Urinary bladder (tissue), 4 donors: ENCODE data around the gene PNMA8C. TPM values are rescaled to one million over a fixed set of nuclear protein-coding genes. Genes with fewer than 3 reads are reported as not detected.
"Not testable (repeated sequence)": the region's sequence is repeated elsewhere in the genome, so short reads cannot be mapped to it uniquely, and the experiment has no call there.

Experiments used
- DNase-seq: peaks from one replicate; pipeline ENCODE4 v3.0.0-alpha.2; 2015; ENCODE audit errors: extremely low spot score
- H3K27ac ChIP-seq: one replicate; pipeline ENCODE4 v1.5.1; 2013; ENCODE audit warnings: low read depth, mild to moderate bottlenecking, moderate library complexity
- H3K36me3 ChIP-seq: one replicate; pipeline ENCODE4 v1.6.1; 2013; ENCODE audit warnings: mild to moderate bottlenecking, moderate library complexity; ENCODE audit not compliant: insufficient read depth
- H3K4me1 ChIP-seq: one replicate; pipeline ENCODE4 v1.6.1; 2013; ENCODE audit warnings: mild to moderate bottlenecking, moderate library complexity; ENCODE audit not compliant: insufficient read depth
- H3K4me3 ChIP-seq: one replicate; pipeline ENCODE4 v1.5.1; 2013; ENCODE audit warnings: low read depth, low read length
- WGBS: extraction: QIAGEN DNeasy Blood & Tissue Kit; methylation state at CpG from one replicate; pipeline ENCODE4 v1.1.7; 2013; 5-methylcytosine and 5-hydroxymethylcytosine counted together
- polyA plus RNA-seq: library from polyadenylated mRNA; stranded (reverse); fragments of 200-250 nt; gene quantifications from one replicate; pipeline ENCODE4 v1.2.3, GENCODE V29; 2013
- total RNA-seq: library from RNA; depleted of rRNA; stranded (reverse); fragments of >200 nt; gene quantifications from one replicate; pipeline ENCODE4 v1.2.3, GENCODE V29; 2014
- donor health status: healthy with polysubstance abuse.
- donor health status: healthy.

PNMA8C gene
- total and polyA plus RNA-seq, 2 donors: 0.68 to 1.6 TPM

- WGBS: 60% methylated on average over 7 of the region's 7 CpGs
- not testable (repeated sequence) for H3K4me3 ChIP-seq
Observed at GRCh38 chr19:46433470-46433869, 4.7 kb upstream of the PNMA8C start.

GRCh38 chr19:46431824-46432223 is 3.1 kb upstream of the PNMA8C start:
- no peak for DNase-seq
- no peaks in the 10 kb centered on the region for H3K36me3 ChIP-seq
- no peak overlapping the region for H3K4me3 ChIP-seq
- no peaks in the 10 kb centered on the region for H3K4me1 ChIP-seq
- 63% methylated on average over 10 of the region's 10 CpGs for WGBS
- H3K27ac ChIP-seq: no peak overlapping the region

More at GRCh38 chr19:46433470-46433869, 4.7 kb upstream of the PNMA8C start:
- H3K4me1 ChIP-seq, H3K36me3 ChIP-seq, H3K27ac ChIP-seq, DNase-seq: not testable (repeated sequence)

GRCh38 chr19:46429999-46430398 is 1.3 kb upstream of the PNMA8C start:
- Histone ChIP-seq H3K36me3 (no peaks in the 10 kb centered on the region), H3K4me1 (no peaks in the 10 kb centered on the region), H3K4me3 (no peak overlapping the region), H3K27ac (no peak overlapping the region)
- WGBS: 82% methylated on average over 4 of the region's 4 CpGs
- DNase-seq: no peak

- WGBS: 86% methylated on average over 17 of the region's 17 CpGs
- Histone ChIP-seq H3K4me3 (no peak overlapping the region), H3K27ac (no peak overlapping the region), H3K4me1 (no peaks in the 10 kb centered on the region), H3K36me3 (no peaks in the 10 kb centered on the region)
- DNase-seq: no peak
Observed at GRCh38 chr19:46427518-46428045, 1.2 kb downstream of the PNMA8C start.

- 2% methylated on average over 32 of the region's 32 CpGs for WGBS
- Histone ChIP-seq H3K4me1 (no peaks in the 10 kb centered on the region), H3K4me3 (peak overlapping the region; percentile 34), H3K36me3 (no peaks in the 10 kb centered on the region), H3K27ac (no peak overlapping the region)
- DNase-seq: no peak
Observed at GRCh38 chr19:46426506-46427162, 2.1 kb downstream of the PNMA8C start.

GRCh38 chr19:46426035-46426505 is 2.7 kb downstream of the PNMA8C start:
- 3% methylated on average over 10 of the region's 10 CpGs for WGBS
- Histone ChIP-seq H3K4me1 (no peaks in the 10 kb centered on the region), H3K4me3 (peak overlapping the region; percentile 34), H3K36me3 (no peaks in the 10 kb centered on the region), H3K27ac (no peak overlapping the region)
- DNase-seq: no peak

GRCh38 chr19:46423188-46423587 is 5.5 kb downstream of the PNMA8C start:
- Histone ChIP-seq H3K4me1 (no peaks in the 10 kb centered on the region), H3K36me3 (no peaks in the 10 kb centered on the region), H3K4me3 (no peak overlapping the region), H3K27ac (no peak overlapping the region)
- DNase-seq: no peak
- 70% methylated on average over 5 of the region's 5 CpGs for WGBS

GRCh38 chr19:46422344-46422743 is 6.4 kb downstream of the PNMA8C start:
- no peak overlapping the region for H3K4me3 ChIP-seq
- 82% methylated on average over 2 of the region's 2 CpGs for WGBS
- no peaks in the 10 kb centered on the region for H3K36me3 ChIP-seq
- no peaks in the 10 kb centered on the region for H3K4me1 ChIP-seq
- no peak overlapping the region for H3K27ac ChIP-seq
- no peak for DNase-seq

- H3K4me1 ChIP-seq: no peaks in the 10 kb centered on the region
- H3K4me3 ChIP-seq: no peak overlapping the region
- no peak for DNase-seq
- 85% methylated on average over 7 of the region's 7 CpGs for WGBS
- no peak overlapping the region for H3K27ac ChIP-seq
- H3K36me3 ChIP-seq: no peaks in the 10 kb centered on the region
Observed at GRCh38 chr19:46420056-46420455, 8.7 kb downstream of the PNMA8C start.

- H3K36me3 ChIP-seq, DNase-seq, H3K4me1 ChIP-seq, H3K27ac ChIP-seq: not testable (repeated sequence)
- peak overlapping the region; percentile 23 for H3K4me3 ChIP-seq
- 19% methylated on average over 53 of the region's 53 CpGs for WGBS
Observed at GRCh38 chr19:46415804-46416709, 12.7 kb downstream of the PNMA8C start.

GRCh38 chr19:46414899-46415298 is 13.8 kb downstream of the PNMA8C start:
- not testable (repeated sequence) for H3K4me1 ChIP-seq, H3K4me3 ChIP-seq, H3K27ac ChIP-seq, DNase-seq, H3K36me3 ChIP-seq
- WGBS: 95% methylated on average over 22 of the region's 22 CpGs

GRCh38 chr19:46413262-46414031 is 15.3 kb downstream of the PNMA8C start, which contains the start of gene CCDC8:
TSS of gene CCDC8 (minus strand) at chr19:46413564. CDS start at chr19:46412810, 754 bp downstream.
- WGBS: 11% methylated on average over 46 of the region's 46 CpGs
- no peak within 1 kb of the TSS for H3K27ac ChIP-seq
- H3K4me1 ChIP-seq: no peaks in the 10 kb centered on the region
- H3K36me3 ChIP-seq: no peaks in the 10 kb centered on the region
- peak; percentile 90 for DNase-seq
- H3K4me3 ChIP-seq: peak within 1 kb of the TSS; percentile 48

- Histone ChIP-seq H3K4me3 (peak overlapping the region; percentile 48), H3K4me1 (no peaks in the 10 kb centered on the region), H3K36me3 (no peaks in the 10 kb centered on the region), H3K27ac (no peak overlapping the region)
- WGBS: 3% methylated on average over 29 of the region's 29 CpGs
- no peak for DNase-seq
Observed at GRCh38 chr19:46412650-46413261, 16.0 kb downstream of the PNMA8C start.
